H1 (cell line): Measurements from ENCODE around the gene LYRM4. TPM values are rescaled to one million over a fixed set of nuclear protein-coding genes. Genes with fewer than 3 reads are reported as not detected.

Experiments used
- CTCF ChIA-PET: fragments of 300-600 bp; sonication (Branson Sonifier 250); formaldehyde crosslinking; loops from one replicate; lab custom pipeline; 2021; ENCODE audit not compliant: partially characterized antibody; lab: Charles Lee
- POLR2A ChIA-PET: fragments of 300-600 bp; sonication (Branson Sonifier 250); formaldehyde crosslinking; loops from one replicate; lab custom pipeline; 2021; ENCODE audit warnings: inconsistent platforms; ENCODE audit not compliant: partially characterized antibody; lab: Charles Lee
- DNase-seq, 2 experiments: peaks; one replicate each; pipeline versions ENCODE4 v3.0.0 to v3.0.0-alpha.2; 2010 to 2022; ENCODE audit warnings: low spot score in 2 of 2, low read depth in 1 of 2, mixed read lengths in 1 of 2
- FAIRE-seq: peaks from 2 replicates; lab custom pipeline; 2011; peaks lifted over from hg19 to GRCh38; lab: Jason Lieb, UNC
- H2AFZ ChIP-seq: 2 replicates; pipeline ENCODE4 v1.8.1; 2012; ENCODE audit warnings: low read length, inconsistent platforms
- H2AK5ac ChIP-seq: 2 replicates; pipeline ENCODE4 v1.6.1; 2013; ENCODE audit warnings: low read depth, low read length
- H2BK120ac ChIP-seq: replicated peaks from 2 replicates; pipeline ENCODE3; 2013; ENCODE audit warnings: low read depth, low read length, inconsistent platforms
- H2BK12ac ChIP-seq: 2 replicates; pipeline ENCODE4 v1.6.1; 2013; ENCODE audit warnings: low read depth, low read length
- H2BK15ac ChIP-seq: 2 replicates; pipeline ENCODE4 v1.6.1; 2013; ENCODE audit warnings: low read length
- H2BK20ac ChIP-seq: 2 replicates; pipeline ENCODE4 v1.6.1; 2013; ENCODE audit warnings: low read length
- H2BK5ac ChIP-seq: 2 replicates; pipeline ENCODE4 v1.6.1; 2013; ENCODE audit warnings: low read depth, low read length
- H3K14ac ChIP-seq: 2 replicates; pipeline ENCODE4 v1.6.1; 2013; ENCODE audit warnings: inconsistent platforms; ENCODE audit not compliant: insufficient read length
- H3K18ac ChIP-seq: 2 replicates; pipeline ENCODE4 v1.6.1; 2013; ENCODE audit warnings: low read length; ENCODE audit errors: extremely low read depth
- H3K23ac ChIP-seq: 2 replicates; pipeline ENCODE4 v1.6.1; 2013; ENCODE audit warnings: inconsistent platforms; ENCODE audit not compliant: insufficient read length
- H3K23me2 ChIP-seq: 2 replicates; pipeline ENCODE4 v1.6.1; 2013; ENCODE audit warnings: low read depth, low read length
- H3K27ac ChIP-seq: 2 replicates; pipeline ENCODE4 v1.6.1; 2011; ENCODE audit warnings: low read depth, low read length, inconsistent platforms
- H3K27me3 ChIP-seq, 4 experiments: replicated peaks in 1 of 4; 1 replicate in 1 of 4; 2 replicates in 3 of 4; pipeline versions ENCODE4 v1.6.1 to v1.8.1; 2011 to 2013; ENCODE audit warnings: low read length in 3 of 4, mild to moderate bottlenecking in 3 of 4, inconsistent platforms in 2 of 4, mixed read lengths in 2 of 4, moderate library complexity in 1 of 4; ENCODE audit not compliant: control insufficient read depth in 3 of 4, insufficient read depth in 3 of 4; ENCODE audit errors: extremely low read depth in 1 of 4
- H3K36me3 ChIP-seq, 4 experiments: 2 replicates each; pipeline versions ENCODE4 v1.6.1 to v1.8.1; 2011 to 2013; ENCODE audit warnings: mild to moderate bottlenecking in 4 of 4, low read length in 3 of 4, moderate library complexity in 2 of 4, control low read depth in 1 of 4, inconsistent platforms in 1 of 4; ENCODE audit not compliant: insufficient read depth in 4 of 4, control insufficient read depth in 2 of 4
- H3K4ac ChIP-seq: replicated peaks from 2 replicates; pipeline ENCODE3; 2013; ENCODE audit warnings: low read length, low read depth, mixed read lengths, inconsistent platforms; ENCODE audit not compliant: insufficient read length
- H3K4me1 ChIP-seq, 4 experiments: replicated peaks in 1 of 4; 1 replicate in 1 of 4; 2 replicates in 3 of 4; pipeline versions ENCODE4 v1.6.1 to v1.8.1; 2011 to 2013; ENCODE audit warnings: low read length in 3 of 4, inconsistent platforms in 2 of 4, mixed read lengths in 1 of 4; ENCODE audit not compliant: insufficient read depth in 4 of 4, control insufficient read depth in 3 of 4
- H3K4me2 ChIP-seq, 2 experiments: 2 replicates each; pipeline versions ENCODE4 v1.6.1 to v1.8.1; 2011 to 2013; ENCODE audit warnings: low read depth in 2 of 2, low read length in 2 of 2, control low read depth in 1 of 2, inconsistent platforms in 1 of 2, mild to moderate bottlenecking in 1 of 2; ENCODE audit not compliant: insufficient read depth in 1 of 2
- H3K4me3 ChIP-seq, 4 experiments: fragments of 200-600, 300-600 bp in 1 of 4; sonication (generic), shearing (Covaris generic), sonication (Bioruptor Twin) in 1 of 4; 2 replicates each; pipeline versions ENCODE4 v1.5.1 to v1.8.1; 2011 to 2016; ENCODE audit warnings: low read length in 4 of 4, low read depth in 3 of 4, control low read depth in 2 of 4, inconsistent platforms in 2 of 4, mild to moderate bottlenecking in 2 of 4, mixed read lengths in 1 of 4, moderate library complexity in 1 of 4; ENCODE audit not compliant: insufficient read depth in 2 of 4; ENCODE audit errors: extremely low read depth in 1 of 4
- H3K56ac ChIP-seq: replicated peaks from 2 replicates; pipeline ENCODE3; 2013; ENCODE audit warnings: low read depth, mild to moderate bottlenecking, mixed read lengths, low read length, inconsistent platforms; ENCODE audit not compliant: insufficient read length
- H3K79me1 ChIP-seq: 2 replicates; pipeline ENCODE4 v1.6.1; 2013; ENCODE audit warnings: low read depth, low read length, control low read depth
- H3K79me2 ChIP-seq, 2 experiments: 2 replicates each; pipeline versions ENCODE4 v1.6.1 to v1.8.1; 2012 to 2013; ENCODE audit warnings: low read length in 2 of 2, mild to moderate bottlenecking in 2 of 2, inconsistent platforms in 1 of 2; ENCODE audit not compliant: insufficient read depth in 2 of 2, control insufficient read depth in 1 of 2
- H3K9ac ChIP-seq, 4 experiments: replicated peaks in 1 of 4; 1 replicate in 1 of 4; 2 replicates in 3 of 4; pipeline versions ENCODE4 v1.6.1 to v1.8.1; 2011 to 2013; ENCODE audit warnings: low read depth in 3 of 4, low read length in 3 of 4, control low read depth in 2 of 4, mild to moderate bottlenecking in 2 of 4, moderate library complexity in 2 of 4, inconsistent platforms in 1 of 4; ENCODE audit errors: extremely low read depth in 1 of 4
- H3K9me3 ChIP-seq, 2 experiments: 2 replicates each; pipeline versions ENCODE4 v1.6.1 to v1.8.1; 2012 to 2013; ENCODE audit warnings: mild to moderate bottlenecking in 2 of 2, moderate library complexity in 2 of 2, control low read depth in 1 of 2, inconsistent platforms in 1 of 2, low read depth in 1 of 2, low read length in 1 of 2, mixed read lengths in 1 of 2; ENCODE audit not compliant: insufficient read depth in 2 of 2
- H4K20me1 ChIP-seq, 2 experiments: replicated peaks in 1 of 2; 2 replicates each; pipeline versions ENCODE3 to v1.8.1; 2011 to 2013; ENCODE audit warnings: inconsistent platforms in 2 of 2, low read length in 2 of 2, mild to moderate bottlenecking in 1 of 2; ENCODE audit not compliant: insufficient read depth in 2 of 2, control insufficient read depth in 1 of 2
- H4K5ac ChIP-seq: 2 replicates; pipeline ENCODE4 v1.6.1; 2013; ENCODE audit warnings: low read length, low read depth, mixed read lengths, inconsistent platforms; ENCODE audit not compliant: insufficient read length
- H4K8ac ChIP-seq: 2 replicates; pipeline ENCODE4 v1.8.0; 2013; ENCODE audit warnings: mild to moderate bottlenecking, moderate library complexity, low read length, inconsistent platforms; ENCODE audit not compliant: insufficient read depth; ENCODE audit errors: extremely low read depth
- H4K91ac ChIP-seq: replicated peaks from 2 replicates; pipeline ENCODE3; 2013; ENCODE audit warnings: low read length, mixed read lengths, inconsistent platforms; ENCODE audit not compliant: insufficient read length
- ASH2L ChIP-seq: fragments of 200-600, 300-600 bp; sonication (generic); IDR thresholded peaks from one replicate; pipeline ENCODE4 v1.7.1; 2017; ENCODE audit warnings: low read length
- BACH1 ChIP-seq: IDR thresholded peaks from 2 replicates; pipeline ENCODE4 v1.6.1; 2012; ENCODE audit warnings: low read length, improper control_type of control experiment
- CREB1 ChIP-seq: IDR thresholded peaks from 2 replicates; pipeline ENCODE4 v1.6.1; 2012; ENCODE audit warnings: inconsistent platforms
- E2F6 ChIP-seq: IDR thresholded peaks from 2 replicates; pipeline ENCODE4 v1.6.1; 2012; ENCODE audit warnings: inconsistent platforms
- EZH2 ChIP-seq: fragments of 200-600 bp; sonication (generic); IDR thresholded peaks from 2 replicates; pipeline ENCODE4 v1.7.1; 2012; ENCODE audit warnings: low read depth, mild to moderate bottlenecking, moderate library complexity, low read length, inconsistent platforms; ENCODE audit not compliant: severe bottlenecking
- RBBP5 ChIP-seq: IDR thresholded peaks from 2 replicates; pipeline ENCODE4 v1.7.1; 2012; ENCODE audit warnings: low read depth, mild to moderate bottlenecking, inconsistent platforms, low read length, moderate library complexity, borderline replicate concordance
- RNF2 ChIP-seq: fragments of 200-900, 300-1000 bp; sonication (generic); IDR thresholded peaks from 2 replicates; pipeline ENCODE4 v1.7.1; 2016; ENCODE audit warnings: borderline replicate concordance, low read depth, mild to moderate bottlenecking, antibody characterized with exemption, low read length; ENCODE audit not compliant: poor library complexity, severe bottlenecking; ENCODE audit errors: missing control alignments
- SIRT6 ChIP-seq: IDR thresholded peaks from one replicate; pipeline ENCODE4 v1.7.1; 2012; ENCODE audit warnings: low read length, inconsistent platforms
- SP4 ChIP-seq: IDR thresholded peaks from 2 replicates; pipeline ENCODE4 v1.6.1; 2012; ENCODE audit warnings: low read length, inconsistent platforms
- SUZ12 ChIP-seq: fragments of 200-600 bp; sonication (generic); IDR thresholded peaks from 2 replicates; pipeline ENCODE4 v1.6.1; 2012; ENCODE audit warnings: mild to moderate bottlenecking, inconsistent platforms, low read length, moderate library complexity, mixed read lengths
- TBP ChIP-seq: IDR thresholded peaks from 2 replicates; pipeline ENCODE4 v1.6.1; 2011; ENCODE audit warnings: low read depth, low read length, improper control_type of control experiment
- WGBS, 2 experiments: shearing (Covaris generic) in 1 of 2; methylation state at CpG; one replicate each; pipeline versions ENCODE4 v1.1.6 to v1.1.7; 2013 to 2015; ENCODE audit warnings: low lambda C conversion rate in 2 of 2, mixed read lengths in 2 of 2, inconsistent platforms in 1 of 2, low coverage in 1 of 2, missing lambda C conversion rate in 1 of 2; ENCODE audit not compliant: insufficient replicate concordance in 2 of 2, insufficient coverage in 1 of 2, insufficient read length in 1 of 2; ENCODE audit errors: extremely low coverage in 1 of 2, missing lambda C conversion rate in 1 of 2; 5-methylcytosine and 5-hydroxymethylcytosine counted together
- polyA plus RNA-seq, 7 experiments: library from polyadenylated mRNA; depleted of rRNA in 3 of 7; stranded (reverse) in 5 of 7; unstranded in 2 of 7; fragments of >200 nt in 5 of 7; fragments of 200-250 nt in 2 of 7; gene quantifications; 1 replicate in 5 of 7; 2 replicates in 1 of 7; 4 replicates in 1 of 7; pipeline versions ENCODE4 v1.2.1 to v1.2.3, GENCODE V29; 2011 to 2013; ENCODE audit warnings: missing spikeins in 2 of 7, mixed read lengths in 2 of 7
- total RNA-seq: library from RNA; stranded (reverse); fragmentation: NEBNext Ultra II Directional; extraction: Animal tissue kit (Norgen Biotek cat#: 25700); gene quantifications from 2 replicates; pipeline ENCODE4 v1.2.1, GENCODE V29; 2021

The LYRM4 gene
- total and polyA plus RNA-seq, 2 of the 8 experiments (the other 6 are each of a cell fraction or from before 2014, with no cell fraction given): 56.6 to 62.8 TPM

- Histone ChIP-seq H2AK5ac (no peak overlapping the region), H4K91ac (no peak overlapping the region), H3K56ac (no peak overlapping the region), H3K23me2 (peaks cover 17% of the 10 kb centered on the region; the same call in 1 of the 2 replicates), H2BK15ac (no peak overlapping the region), H3K18ac (peak overlapping the region; percentile 78), H3K36me3 (no peaks in the 10 kb centered on the region), H4K20me1 (peaks cover 3 to 5% of the 10 kb centered on the region in 2 experiments), H3K79me2 (no peaks in the 10 kb centered on the region), H4K5ac (no peak overlapping the region), H3K27me3 (peaks cover 35 to 60% (median 57%) of the 10 kb centered on the region in 4 experiments), H3K4ac (no peak overlapping the region), H2BK5ac (no peak overlapping the region; the same call in 1 of the 2 replicates), H3K4me2 (peak overlapping the region; percentile 71 to 96), H3K23ac (no peak overlapping the region), H3K14ac (no peak overlapping the region), H2BK20ac (no peak overlapping the region), H3K9me3 (no peaks in the 10 kb centered on the region; a peak in 1 of 4 replicates), H2AFZ (peak overlapping the region; percentile 35; the same call in 1 of the 2 replicates), H3K4me3 (peak overlapping the region; percentile 25 to 61 (median 50); a peak in 6 of 8 replicates), H3K79me1 (no peaks in the 10 kb centered on the region), H3K4me1 (peaks cover 0 to 19% (median 8%) of the 10 kb centered on the region in 4 experiments; a peak in 4 of 7 replicates), H2BK120ac (no peak overlapping the region), H2BK12ac (peak overlapping the region; percentile 60; the same call in 1 of the 2 replicates), H4K8ac (peak overlapping the region; percentile 77; the same call in 1 of the 2 replicates), H3K9ac (no peak overlapping the region; a peak in 1 of 7 replicates), H3K27ac (no peak overlapping the region)
- peak in 1 of 2 experiments; percentile 70 for DNase-seq
- CTCF ChIA-PET: interaction anchor here (0.8 to 1.8 kb wide), 3 partner anchors 18 to 50 kb away, joined by 3 to 4 read pairs (median 3); no protein-coding TSS in a partner anchor
- FAIRE-seq: no peak
- WGBS, 2 experiments: 23% methylated on average over 55 of the region's 56 CpGs; no CpG with 5 or more reads in 1 of the 2 experiments
- POLR2A ChIA-PET: interaction anchor here (0.8 to 1.5 kb wide), 3 partner anchors 20 to 83 kb away, joined by 3 to 4 read pairs (median 3); partner anchors contain the start of gene RPP40
- TF ChIP-seq CREB1 (0 out of 2 replicates have a peak, but pooled peaks have one; percentile 4), SIRT6 (no peak), RNF2 (peak; percentile 86), RBBP5 (no peak), E2F6 (peak; percentile 94), BACH1 (no peak), EZH2 (peak; percentile 84), TBP (no peak), SUZ12 (peak; percentile 86), ASH2L (peak; percentile 81), SP4 (peak; percentile 40; the same call in 1 of the 2 replicates)
These were observed 174.4 kb downstream of the LYRM4 start for GRCh38 chr6:5086294-5086890.
